ENCODE measurements around the gene PRRX2.

Gene PRRX2

GRCh38 chr9:129641750-129642585 lies 23.5 kb upstream of the PRRX2 start, which contains the start of gene ASB6 (continued):
- TF ChIP-seq REST (tag by site-specific recombination; IDR thresholded peaks at IDR 0.05) (peak; percentile 57), ZNF645 (tag by site-specific recombination; IDR thresholded peaks at IDR 0.05) (no peak), ZFHX2 (tag by site-specific recombination; conservative IDR thresholded peaks at IDR 0.05) (peak; percentile 93), ZBTB17 (tag by site-specific recombination; IDR thresholded peaks at IDR 0.05) (peak; percentile 93), ZBTB20 (tag by site-specific recombination; IDR thresholded peaks at IDR 0.05) (peak; percentile 39; the same call in 1 of the 2 replicates), ZSCAN5A (tag by site-specific recombination; IDR thresholded peaks at IDR 0.05) (peak; percentile 94), CTCF (tag by site-specific recombination; IDR thresholded peaks at IDR 0.05) (peak; percentile 100), ZNF518A (tag by site-specific recombination; conservative IDR thresholded peaks at IDR 0.05; ENCODE audit: low read depth) (peak; percentile 91), GLIS1 (tag by site-specific recombination; IDR thresholded peaks at IDR 0.05) (peak; percentile 65), ZNF747 (tag by site-specific recombination; IDR thresholded peaks at IDR 0.05) (no peak), KLF7 (tag by site-specific recombination; IDR thresholded peaks at IDR 0.05; ENCODE audit: borderline replicate concordance) (peak; percentile 60; the same call in 1 of the 2 replicates), ZNF324 (tag by site-specific recombination; IDR thresholded peaks at IDR 0.05) (peak; percentile 84; the same call in 1 of the 2 replicates), ZNF37A (tag by site-specific recombination; IDR thresholded peaks at IDR 0.05) (no peak), SP3 (tag by site-specific recombination; IDR thresholded peaks at IDR 0.05) (peak; percentile 91), ZEB2 (tag by site-specific recombination; IDR thresholded peaks at IDR 0.05) (peak; percentile 89), ZFP69B (tag by site-specific recombination; IDR thresholded peaks at IDR 0.05) (peak; percentile 88), KLF8 (tag by site-specific recombination; IDR thresholded peaks at IDR 0.05) (peak; percentile 96), PBX3 (CRISPR knock-in tag; IDR thresholded peaks at IDR 0.05) (peak; percentile 76; the same call in 1 of the 2 replicates), ZBTB21 (tag by site-specific recombination; IDR thresholded peaks at IDR 0.05) (peak; percentile 32; the same call in 1 of the 2 replicates), OSR2 (tag by site-specific recombination; IDR thresholded peaks at IDR 0.05) (0 out of 2 replicates have a peak, but pooled peaks have one; percentile 31), ZNF449 (tag by site-specific recombination; IDR thresholded peaks at IDR 0.05) (peak; percentile 47; the same call in 1 of the 2 replicates), SP7 (tag by site-specific recombination; IDR thresholded peaks at IDR 0.05) (peak; percentile 92)

Measured in HEK293 (cell line).